Measurements from ENCODE around the gene GPC2. TPM values are rescaled to one million over a fixed set of nuclear protein-coding genes. Genes with fewer than 3 reads are reported as not detected.

The GPC2 gene
- total and polyA plus RNA-seq, 2 donors (not counting 3 experiments of a cell fraction or from before 2014, with no cell fraction given), result 9.2 to 17.5 TPM

- Histone ChIP-seq H3K4me2 (ENCODE audit: insufficient read depth, low read length) (no peak overlapping the region), H3K79me2 (ENCODE audit: control insufficient read depth, insufficient read depth, low read length) (peaks cover 2% of the 10 kb centered on the region), H3K9me1 (replicated peaks; ENCODE audit: control insufficient read depth, extremely low read depth, insufficient read depth, low read length) (no peaks in the 10 kb centered on the region), H3K9ac (replicated peaks; ENCODE audit: extremely low read depth, insufficient read depth, low read length) (no peak overlapping the region), H2AFZ (ENCODE audit: low read depth, low read length) (no peak overlapping the region), H4K20me1 (replicated peaks; ENCODE audit: control insufficient read depth, extremely low read depth, insufficient read depth, low read length) (no peaks in the 10 kb centered on the region), H3K4me3 (replicated peaks in 1 of 3; ENCODE audit: insufficient read depth in 1 of 3, low read depth in 1 of 3, low read length in 3 of 3) (no peak overlapping the region), H3K36me3 (ENCODE audit: control insufficient read depth in 2 of 2, extremely low read depth in 1 of 2, insufficient read depth in 2 of 2, low read length in 2 of 2) (peaks cover 0 to 2% of the 10 kb centered on the region in 2 experiments), H3K27ac (ENCODE audit: insufficient read depth, low read depth, low read length) (no peak overlapping the region), H3K27me3 (ENCODE audit: control insufficient read depth in 2 of 2, insufficient read depth in 2 of 2, low read length in 2 of 2) (no peaks in the 10 kb centered on the region), H3K4me1 (ENCODE audit: control insufficient read depth, extremely low read depth, insufficient read depth, low read length) (peaks cover 18% of the 10 kb centered on the region), H3K9me3 (replicated peaks; ENCODE audit: control insufficient read depth, insufficient read depth, low read length) (no peaks in the 10 kb centered on the region)
- intact Hi-C loops (cut with micrococcal nuclease), result loop anchor here (5.0 kb wide), 1 partner anchor 132 kb away; no protein-coding TSS in a partner anchor
- ChIA-PET CTCF (interaction anchor here (1.1 kb wide), 1 partner anchor 131 kb away, joined by 3 read pairs; no protein-coding TSS in a partner anchor), POLR2A (no interaction called here)
- no TSS peak for BruUV-seq (replicated peaks)
- no peak for FAIRE-seq
- TF ChIP-seq JUN (IDR thresholded peaks at IDR 0.05; ENCODE audit: borderline replicate concordance, insufficient read depth, insufficient read length, low read depth) (no peak), POLR2AphosphoS5 (IDR thresholded peaks at IDR 0.05; ENCODE audit: insufficient read depth, low read depth, low read length) (no peak)
- no peak for DNase-seq (ENCODE audit: low read depth, low spot score)
- dilution Hi-C loops (cut with MboI; ENCODE audit: extremely low pct_ligation_motif_present, low sequenced_read_pairs), result no loop called here
Measured at GRCh38 chr7:100124301-100125230, 52.6 kb downstream of the GPC2 start.

GRCh38 chr7:100122568-100122967, 54.6 kb downstream of the GPC2 start:
- H3K79me2 ChIP-seq (ENCODE audit: control insufficient read depth, insufficient read depth, low read length), result peaks cover 10% of the 10 kb centered on the region
- H3K9me1 ChIP-seq (replicated peaks; ENCODE audit: control insufficient read depth, extremely low read depth, insufficient read depth, low read length), result no peaks in the 10 kb centered on the region
- no peaks in the 10 kb centered on the region for H3K9me3 ChIP-seq (replicated peaks; ENCODE audit: control insufficient read depth, insufficient read depth, low read length)
- H3K27me3 ChIP-seq (ENCODE audit: control insufficient read depth in 2 of 2, insufficient read depth in 2 of 2, low read length in 2 of 2), result no peaks in the 10 kb centered on the region
- no peak overlapping the region for H3K27ac ChIP-seq (ENCODE audit: insufficient read depth, low read depth, low read length)
- dilution Hi-C loops (cut with MboI; ENCODE audit: extremely low pct_ligation_motif_present, low sequenced_read_pairs) (no loop called here), intact Hi-C loops (cut with micrococcal nuclease) (no loop called here)
- no TSS peak for BruUV-seq (replicated peaks)
- H4K20me1 ChIP-seq (replicated peaks; ENCODE audit: control insufficient read depth, extremely low read depth, insufficient read depth, low read length), result no peaks in the 10 kb centered on the region
- no peak for DNase-seq (ENCODE audit: low read depth, low spot score)
- H3K4me1 ChIP-seq (ENCODE audit: control insufficient read depth, extremely low read depth, insufficient read depth, low read length), result peaks cover 16% of the 10 kb centered on the region
- TF ChIP-seq POLR2AphosphoS5 (IDR thresholded peaks at IDR 0.05; ENCODE audit: insufficient read depth, low read depth, low read length) (no peak), POLR2A (IDR thresholded peaks at IDR 0.05; ENCODE audit: low read depth, low read length) (no peak), MYC (IDR thresholded peaks at IDR 0.05; ENCODE audit: low read depth, low read length) (no peak), CTCF (IDR thresholded peaks at IDR 0.05; ENCODE audit: extremely low read depth in 1 of 2, insufficient read depth in 1 of 2, low read depth in 1 of 2, low read length in 2 of 2) (no peak)
- TF ChIP-seq, protein P1, sequence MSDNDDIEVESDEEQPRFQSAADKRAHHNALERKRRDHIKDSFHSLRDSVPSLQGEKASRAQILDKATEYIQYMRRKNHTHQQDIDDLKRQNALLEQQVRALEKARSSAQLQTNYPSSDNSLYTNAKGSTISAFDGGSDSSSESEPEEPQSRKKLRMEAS (IDR thresholded peaks at IDR 0.05; ENCODE audit: insufficient read depth, insufficient read length), result no peak
- no peak overlapping the region for H3K9ac ChIP-seq (replicated peaks; ENCODE audit: extremely low read depth, insufficient read depth, low read length)
- FAIRE-seq, result no peak
- CTCF ChIA-PET, result interaction anchor here (1.0 kb wide), 1 partner anchor 8 kb away, joined by 3 read pairs; no protein-coding TSS in a partner anchor
- H2AFZ ChIP-seq (ENCODE audit: low read depth, low read length), result no peak overlapping the region
- H3K36me3 ChIP-seq (ENCODE audit: control insufficient read depth in 2 of 2, extremely low read depth in 1 of 2, insufficient read depth in 2 of 2, low read length in 2 of 2), result peaks cover 0 to 2% of the 10 kb centered on the region in 2 experiments
- POLR2A ChIA-PET, result no interaction called here
- no peak overlapping the region for H3K4me3 ChIP-seq (replicated peaks in 1 of 3; ENCODE audit: insufficient read depth in 1 of 3, low read depth in 1 of 3, low read length in 3 of 3)
- H3K4me2 ChIP-seq (ENCODE audit: insufficient read depth, low read length), result no peak overlapping the region
